ENCODE measurements around the gene ST3GAL3. TPM values are rescaled to one million over a fixed set of nuclear protein-coding genes. Genes with fewer than 3 reads are reported as not detected.

The ST3GAL3 gene
- total RNA-seq, 1 donor from 2014 or later, result 24.4 TPM

- Mint-ChIP-seq H3K27me3 (no peaks in the 10 kb centered on the region), H3K4me1 (ENCODE audit: unreplicated experiment) (no peaks in the 10 kb centered on the region), H3K27ac (no peak overlapping the region), H3K4me3 (no peak overlapping the region), H3K9me3 (no peaks in the 10 kb centered on the region), H3K36me3 (no peaks in the 10 kb centered on the region)
- TF ChIP-seq CTCF (conservative IDR thresholded peaks at IDR 0.05), result no peak
- no peak for DNase-seq (ENCODE audit: extremely low spot score, unreplicated experiment)
Measured at GRCh38 chr1:43789604-43790550, 82.5 kb downstream of the ST3GAL3 start.

- DNase-seq (ENCODE audit: extremely low spot score, unreplicated experiment), result no peak
- TF ChIP-seq CTCF (conservative IDR thresholded peaks at IDR 0.05), result no peak
- Mint-ChIP-seq H3K27ac (no peak overlapping the region), H3K4me1 (ENCODE audit: unreplicated experiment) (no peaks in the 10 kb centered on the region), H3K27me3 (no peaks in the 10 kb centered on the region), H3K36me3 (no peaks in the 10 kb centered on the region), H3K4me3 (no peak overlapping the region), H3K9me3 (no peaks in the 10 kb centered on the region)
Measured at GRCh38 chr1:43791243-43791642, 83.9 kb downstream of the ST3GAL3 start.

- no peak for TF ChIP-seq CTCF (conservative IDR thresholded peaks at IDR 0.05)
Measured at GRCh38 chr1:43796111-43796581, 88.8 kb downstream of the ST3GAL3 start.

GRCh38 chr1:43797891-43798290, 90.6 kb downstream of the ST3GAL3 start:
- Mint-ChIP-seq H3K27me3 (no peaks in the 10 kb centered on the region), H3K36me3 (peaks cover 5% of the 10 kb centered on the region), H3K27ac (no peak overlapping the region), H3K9me3 (no peaks in the 10 kb centered on the region), H3K4me1 (ENCODE audit: unreplicated experiment) (peaks cover 16% of the 10 kb centered on the region), H3K4me3 (no peak overlapping the region)
- DNase-seq (ENCODE audit: extremely low spot score, unreplicated experiment), result no peak
- TF ChIP-seq CTCF (conservative IDR thresholded peaks at IDR 0.05), result no peak

More at GRCh38 chr1:43796111-43796581, 88.8 kb downstream of the ST3GAL3 start:
- Mint-ChIP-seq H3K36me3 (peaks cover 5% of the 10 kb centered on the region), H3K27ac (no peak overlapping the region), H3K27me3 (no peaks in the 10 kb centered on the region), H3K9me3 (no peaks in the 10 kb centered on the region), H3K4me3 (no peak overlapping the region), H3K4me1 (ENCODE audit: unreplicated experiment) (peaks cover 16% of the 10 kb centered on the region)
- DNase-seq (ENCODE audit: extremely low spot score, unreplicated experiment), result no peak

GRCh38 chr1:43799656-43800635, 92.6 kb downstream of the ST3GAL3 start:
- peaks cover 5% of the 10 kb centered on the region for H3K36me3 Mint-ChIP-seq
- no peak for DNase-seq (ENCODE audit: extremely low spot score, unreplicated experiment)
- TF ChIP-seq CTCF (conservative IDR thresholded peaks at IDR 0.05), result no peak
- H3K9me3 Mint-ChIP-seq, result no peaks in the 10 kb centered on the region
- H3K27ac Mint-ChIP-seq, result no peak overlapping the region
- H3K27me3 Mint-ChIP-seq, result no peaks in the 10 kb centered on the region
- H3K4me1 Mint-ChIP-seq (ENCODE audit: unreplicated experiment), result peaks cover 16% of the 10 kb centered on the region
- no peak overlapping the region for H3K4me3 Mint-ChIP-seq
